Endothelial cell of umbilical vein (primary cell): Measurements from ENCODE around the gene TUB. TPM values are rescaled to one million over a fixed set of nuclear protein-coding genes. Genes with fewer than 3 reads are reported as not detected.

Source experiments
- BruUV-seq: library from RNA; stranded (reverse); fragments of 400-500 nt; replicated peaks from 2 replicates; lab custom pipeline; 2021; lab: Mats Ljungman, UMichigan
- CTCF ChIA-PET: fragments of 300-600, 350-600 bp; sonication (Branson Sonifier 250); formaldehyde crosslinking; loops from one replicate; lab custom pipeline; 2021; ENCODE audit warnings: antibody characterized with exemption, inconsistent platforms; lab: Charles Lee
- POLR2A ChIA-PET: fragments of 300-600, 350-600 bp; sonication (Branson Sonifier 250); formaldehyde crosslinking; loops from one replicate; lab custom pipeline; 2021; ENCODE audit warnings: antibody characterized with exemption, inconsistent platforms; lab: Charles Lee
- DNase-seq: peaks from one replicate; pipeline ENCODE4 v3.0.0-alpha.2; 2011; ENCODE audit warnings: low read depth, low spot score
- FAIRE-seq: peaks from 2 replicates; lab custom pipeline; 2011; peaks lifted over from hg19 to GRCh38; lab: Jason Lieb, UNC
- H2AFZ ChIP-seq: 2 replicates; pipeline ENCODE4 v1.6.0; 2012; ENCODE audit warnings: low read depth, low read length, control low read depth, inconsistent platforms
- H3K27ac ChIP-seq: 2 replicates; pipeline ENCODE4 v1.5.1; 2011; ENCODE audit warnings: low read depth, mild to moderate bottlenecking, control low read depth, low read length, moderate library complexity; ENCODE audit not compliant: insufficient read depth
- H3K27me3 ChIP-seq, 2 experiments: 2 replicates each; pipeline versions ENCODE4 v1.6.0 to v1.6.1; 2011; ENCODE audit warnings: low read length in 2 of 2, mixed read lengths in 1 of 2; ENCODE audit not compliant: control insufficient read depth in 2 of 2, insufficient read depth in 2 of 2
- H3K36me3 ChIP-seq, 2 experiments: 2 replicates in 1 of 2; 3 replicates in 1 of 2; pipeline ENCODE4 v1.5.1; 2011; ENCODE audit warnings: low read length in 2 of 2, mild to moderate bottlenecking in 1 of 2, moderate library complexity in 1 of 2; ENCODE audit not compliant: control insufficient read depth in 2 of 2, insufficient read depth in 2 of 2; ENCODE audit errors: extremely low read depth in 1 of 2
- H3K4me1 ChIP-seq: 3 replicates; pipeline ENCODE4 v1.5.1; 2011; ENCODE audit warnings: mild to moderate bottlenecking, low read length; ENCODE audit not compliant: control insufficient read depth, insufficient read depth; ENCODE audit errors: extremely low read depth
- H3K4me2 ChIP-seq: 2 replicates; pipeline ENCODE4 v1.6.1; 2011; ENCODE audit warnings: low read length, control low read depth, mixed read lengths; ENCODE audit not compliant: insufficient read depth
- H3K4me3 ChIP-seq, 3 experiments: fragments of 200-600 bp in 1 of 3; sonication (generic), shearing (Covaris generic) in 1 of 3; replicated peaks in 1 of 3; 2 replicates each; pipeline ENCODE4 v1.5.1; 2011 to 2016; ENCODE audit warnings: control low read depth in 3 of 3, low read length in 3 of 3, mild to moderate bottlenecking in 2 of 3, inconsistent platforms in 1 of 3, low read depth in 1 of 3, moderate library complexity in 1 of 3; ENCODE audit not compliant: insufficient read depth in 1 of 3
- H3K79me2 ChIP-seq: 2 replicates; pipeline ENCODE4 v1.6.0; 2012; ENCODE audit warnings: low read length, inconsistent platforms; ENCODE audit not compliant: control insufficient read depth, insufficient read depth
- H3K9ac ChIP-seq: replicated peaks from 2 replicates; pipeline ENCODE3; 2011; ENCODE audit warnings: low read length, control low read depth; ENCODE audit not compliant: insufficient read depth; ENCODE audit errors: extremely low read depth
- H3K9me1 ChIP-seq: replicated peaks from 3 replicates; pipeline ENCODE4 v1.6.0; 2011; ENCODE audit warnings: mild to moderate bottlenecking, low read length; ENCODE audit not compliant: control insufficient read depth, insufficient read depth; ENCODE audit errors: extremely low read depth
- H3K9me3 ChIP-seq: replicated peaks from 2 replicates; pipeline ENCODE4 v1.5.1; 2012; ENCODE audit warnings: low read length, inconsistent platforms; ENCODE audit not compliant: control insufficient read depth, insufficient read depth
- H4K20me1 ChIP-seq: replicated peaks from 2 replicates; pipeline ENCODE3; 2011; ENCODE audit warnings: mild to moderate bottlenecking, low read length; ENCODE audit not compliant: control insufficient read depth, insufficient read depth; ENCODE audit errors: extremely low read depth
- EZH2 ChIP-seq: IDR thresholded peaks from 2 replicates; pipeline ENCODE4 v1.6.1; 2012; ENCODE audit warnings: borderline replicate concordance, low read depth, mild to moderate bottlenecking, moderate library complexity, low read length, inconsistent platforms; ENCODE audit not compliant: severe bottlenecking
- JUN ChIP-seq: IDR thresholded peaks from 2 replicates; pipeline ENCODE4 v1.6.1; 2011; ENCODE audit warnings: borderline replicate concordance, low read depth; ENCODE audit not compliant: insufficient read length, insufficient read depth
- MAX ChIP-seq: IDR thresholded peaks from 2 replicates; pipeline ENCODE4 v1.6.1; 2011; ENCODE audit not compliant: insufficient read depth, insufficient read length
- POLR2AphosphoS5 ChIP-seq: IDR thresholded peaks from 2 replicates; pipeline ENCODE4 v1.6.1; 2012; ENCODE audit warnings: low read depth, mild to moderate bottlenecking, control low read depth, low read length, moderate library complexity; ENCODE audit not compliant: insufficient read depth
- dilution Hi-C: fragments of 300-500 bp; cut with MboI; formaldehyde crosslinking; loops from one replicate; pipeline ENCODE4 v1.15.0; 2019; ENCODE audit warnings: low sequenced_read_pairs; ENCODE audit not compliant: extremely low pct_ligation_motif_present
- intact Hi-C: fragments of 100-400 bp; cut with micrococcal nuclease; formaldehyde crosslinking; loops from one replicate; pipeline ENCODE4 v1.10.0; 2022
- polyA plus RNA-seq, 4 experiments: library from polyadenylated mRNA; depleted of rRNA in 3 of 4; stranded (reverse) in 3 of 4; unstranded in 1 of 4; fragments of >200 nt; gene quantifications; 2 replicates each; pipeline versions ENCODE4 v1.2.1 to v1.2.3, GENCODE V29; 2011 to 2012; ENCODE audit warnings: missing spikeins in 1 of 4
- total RNA-seq: library from RNA; stranded (reverse); gene quantifications from 2 replicates; pipeline ENCODE4 v1.2.3, GENCODE V29; 2021
- TF ChIP-seq, protein P1 (sequence below), 2 donors: IDR thresholded peaks; 1 replicate in 1 of 2; 2 replicates in 1 of 2; pipeline ENCODE4 v1.5.1; 2011; ENCODE audit warnings: low read length in 2 of 2, mild to moderate bottlenecking in 2 of 2, moderate library complexity in 2 of 2, control low read depth in 1 of 2, inconsistent platforms in 1 of 2, low read depth in 1 of 2; ENCODE audit not compliant: insufficient read depth in 1 of 2; ENCODE audit errors: extremely low read depth in 1 of 2

The TUB gene
- total and polyA plus RNA-seq, 2 donors (not counting 3 experiments of a cell fraction or from before 2014, with no cell fraction given) = 2.3 to 3.9 TPM

DNA sequence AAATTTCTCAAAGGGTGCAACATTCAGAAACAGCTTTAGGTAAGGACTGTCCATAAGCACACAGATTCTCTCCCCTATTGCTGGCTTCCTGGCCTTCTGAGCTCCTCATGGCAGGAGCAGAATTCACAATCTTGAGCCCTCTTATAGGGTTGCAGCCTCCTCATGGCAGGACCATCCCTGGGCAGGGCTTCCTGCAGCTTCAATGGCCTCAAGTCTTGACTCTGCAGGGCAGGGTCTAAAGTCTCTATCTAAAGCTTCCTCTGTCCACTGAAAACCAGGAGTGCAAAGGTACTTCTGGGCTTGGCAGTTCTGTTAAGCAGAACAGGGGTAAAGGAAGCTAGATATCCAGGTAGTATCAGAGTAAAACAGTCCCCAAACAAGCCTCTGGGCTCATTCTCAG is 28.7 kb downstream of the TUB start:
- ChIA-PET POLR2A (no interaction called here), CTCF (interaction anchor here (0.7 to 2.9 kb wide), 2 partner anchors 10 to 13 kb away, joined by 3 to 16 read pairs; no protein-coding TSS in a partner anchor)
- no TSS peak for BruUV-seq
- dilution Hi-C loops (no loop called here), intact Hi-C loops (no loop called here)
- Histone ChIP-seq H3K79me2 (no peaks in the 10 kb centered on the region), H4K20me1 (no peaks in the 10 kb centered on the region), H3K4me2 (no peak overlapping the region), H3K4me3 (no peak overlapping the region), H3K9me1 (no peaks in the 10 kb centered on the region), H3K36me3 (no peaks in the 10 kb centered on the region), H3K27ac (no peak overlapping the region), H2AFZ (no peak overlapping the region), H3K9ac (no peak overlapping the region), H3K4me1 (no peaks in the 10 kb centered on the region), H3K9me3 (no peaks in the 10 kb centered on the region), H3K27me3 (peaks cover 0 to 2% of the 10 kb centered on the region in 2 experiments)
- TF ChIP-seq POLR2AphosphoS5 (no peak), MAX (no peak), JUN (no peak), EZH2 (no peak)
- TF ChIP-seq, protein P1, sequence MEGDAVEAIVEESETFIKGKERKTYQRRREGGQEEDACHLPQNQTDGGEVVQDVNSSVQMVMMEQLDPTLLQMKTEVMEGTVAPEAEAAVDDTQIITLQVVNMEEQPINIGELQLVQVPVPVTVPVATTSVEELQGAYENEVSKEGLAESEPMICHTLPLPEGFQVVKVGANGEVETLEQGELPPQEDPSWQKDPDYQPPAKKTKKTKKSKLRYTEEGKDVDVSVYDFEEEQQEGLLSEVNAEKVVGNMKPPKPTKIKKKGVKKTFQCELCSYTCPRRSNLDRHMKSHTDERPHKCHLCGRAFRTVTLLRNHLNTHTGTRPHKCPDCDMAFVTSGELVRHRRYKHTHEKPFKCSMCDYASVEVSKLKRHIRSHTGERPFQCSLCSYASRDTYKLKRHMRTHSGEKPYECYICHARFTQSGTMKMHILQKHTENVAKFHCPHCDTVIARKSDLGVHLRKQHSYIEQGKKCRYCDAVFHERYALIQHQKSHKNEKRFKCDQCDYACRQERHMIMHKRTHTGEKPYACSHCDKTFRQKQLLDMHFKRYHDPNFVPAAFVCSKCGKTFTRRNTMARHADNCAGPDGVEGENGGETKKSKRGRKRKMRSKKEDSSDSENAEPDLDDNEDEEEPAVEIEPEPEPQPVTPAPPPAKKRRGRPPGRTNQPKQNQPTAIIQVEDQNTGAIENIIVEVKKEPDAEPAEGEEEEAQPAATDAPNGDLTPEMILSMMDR (IDR thresholded peaks at IDR 0.05; ENCODE audit: extremely low read depth in 1 of 2, insufficient read depth in 1 of 2, low read depth in 1 of 2, low read length in 2 of 2) = no peak
- DNase-seq = no peak
- no peak for FAIRE-seq
